SK-N-MC (cell line): ENCODE data around the gene CD38.
A peak's percentile ranks its signal among the peaks of the same experiment; 100 is the strongest.
"Not testable (repeated sequence)": the region's sequence is repeated elsewhere in the genome, so short reads cannot be mapped to it uniquely, and the experiment has no call there.

Experiments used
- DNase-seq: peaks from one replicate; pipeline ENCODE4 v3.0.0-alpha.2; 2011; ENCODE audit warnings: low read depth, low spot score
- H3K27ac ChIP-seq: fragments of 200-600 bp; sonication (generic); 2 replicates; pipeline ENCODE4 v1.5.1; 2016; ENCODE audit warnings: mixed run types
- H3K36me3 ChIP-seq: fragments of 200-600 bp; sonication (generic); 2 replicates; pipeline ENCODE4 v1.6.1; 2017; ENCODE audit warnings: antibody characterized with exemption, low read length, mixed read lengths; ENCODE audit not compliant: insufficient read depth
- H3K4me3 ChIP-seq: fragments of 200-600 bp; sonication (generic); 2 replicates; pipeline ENCODE4 v1.5.1; 2016
- H3K9ac ChIP-seq: fragments of 200-600 bp; sonication (generic); 2 replicates; pipeline ENCODE4 v1.8.0; 2017; ENCODE audit warnings: mixed run types, mixed read lengths; ENCODE audit not compliant: insufficient read length
- H3K9me3 ChIP-seq: fragments of 200-600 bp; sonication (generic); 2 replicates; pipeline ENCODE4 v1.6.1; 2017; ENCODE audit warnings: low read depth, mild to moderate bottlenecking, antibody characterized with exemption, low read length, moderate library complexity, mixed read lengths
- EZH2 ChIP-seq: fragments of 200-600 bp; sonication (generic); IDR thresholded peaks from one replicate; pipeline ENCODE4 v1.6.1; 2017; ENCODE audit warnings: antibody characterized with exemption
- FOXP2 ChIP-seq: optimal IDR thresholded peaks from 2 replicates; pipeline ENCODE3; 2011; ENCODE audit warnings: mild to moderate bottlenecking, moderate library complexity; ENCODE audit not compliant: insufficient read depth; ENCODE audit errors: extremely low read length, control extremely low read depth
- POLR2AphosphoS5 ChIP-seq: IDR thresholded peaks from 2 replicates; pipeline ENCODE4 v1.6.1; 2012; ENCODE audit warnings: mild to moderate bottlenecking, low read depth, low read length, borderline replicate concordance

CD38 gene

GRCh38 chr4:15847746-15848145 is 69.6 kb downstream of the CD38 start:
- H3K4me3 ChIP-seq, result no peak overlapping the region
- DNase-seq, result no peak
- no peaks in the 10 kb centered on the region for H3K9me3 ChIP-seq
- no peak overlapping the region for H3K9ac ChIP-seq
- H3K36me3 ChIP-seq, result no peaks in the 10 kb centered on the region
- TF ChIP-seq POLR2AphosphoS5, result no peak
- no peak for TF ChIP-seq FOXP2
- no peak for TF ChIP-seq EZH2
- H3K27ac ChIP-seq, result no peak overlapping the region

- no peak overlapping the region for H3K4me3 ChIP-seq
- H3K36me3 ChIP-seq, result no peaks in the 10 kb centered on the region
- H3K9me3 ChIP-seq, result no peaks in the 10 kb centered on the region
Measured at GRCh38 chr4:15848191-15848842, 70.2 kb downstream of the CD38 start.

GRCh38 chr4:15851969-15852368 is 73.8 kb downstream of the CD38 start:
- Histone ChIP-seq H3K4me3 (no peak overlapping the region), H3K36me3 (no peaks in the 10 kb centered on the region), H3K9ac (no peak overlapping the region), H3K9me3 (no peaks in the 10 kb centered on the region), H3K27ac (no peak overlapping the region)
- TF ChIP-seq EZH2 (no peak), FOXP2 (no peak), POLR2AphosphoS5 (no peak)
- no peak for DNase-seq

More at GRCh38 chr4:15848191-15848842, 70.2 kb downstream of the CD38 start:
- DNase-seq, result no peak
- no peak for TF ChIP-seq FOXP2
- no peak for TF ChIP-seq POLR2AphosphoS5
- no peak for TF ChIP-seq EZH2
- no peak overlapping the region for H3K27ac ChIP-seq
- H3K9ac ChIP-seq, result no peak overlapping the region

- Histone ChIP-seq H3K36me3 (no peaks in the 10 kb centered on the region), H3K9me3 (no peaks in the 10 kb centered on the region), H3K27ac (no peak overlapping the region), H3K9ac (no peak overlapping the region), H3K4me3 (no peak overlapping the region)
- no peak for DNase-seq
- TF ChIP-seq FOXP2, result no peak
- TF ChIP-seq EZH2, result no peak
- TF ChIP-seq POLR2AphosphoS5, result no peak
Measured at GRCh38 chr4:15852524-15852923, 74.4 kb downstream of the CD38 start.

GRCh38 chr4:15853345-15853744 is 75.2 kb downstream of the CD38 start:
- H3K27ac ChIP-seq, result no peak overlapping the region
- no peaks in the 10 kb centered on the region for H3K36me3 ChIP-seq
- no peak for TF ChIP-seq POLR2AphosphoS5
- no peak for TF ChIP-seq FOXP2
- TF ChIP-seq EZH2, result no peak
- DNase-seq, result no peak
- H3K9ac ChIP-seq, result no peak overlapping the region
- H3K4me3 ChIP-seq, result no peak overlapping the region
- no peaks in the 10 kb centered on the region for H3K9me3 ChIP-seq

- Histone ChIP-seq H3K9ac (no peak overlapping the region), H3K36me3 (no peaks in the 10 kb centered on the region), H3K9me3 (no peaks in the 10 kb centered on the region), H3K4me3 (no peak overlapping the region), H3K27ac (no peak overlapping the region)
- peak; percentile 72 for DNase-seq
- TF ChIP-seq POLR2AphosphoS5 (no peak; the same call in 1 of the 2 replicates), FOXP2 (no peak), EZH2 (no peak)
Measured at GRCh38 chr4:15855804-15856475, 77.8 kb downstream of the CD38 start.

GRCh38 chr4:15861198-15861597 is 83.1 kb downstream of the CD38 start:
- H3K36me3 ChIP-seq, H3K4me3 ChIP-seq, DNase-seq, H3K9me3 ChIP-seq, H3K27ac ChIP-seq, H3K9ac ChIP-seq: not testable (repeated sequence)

GRCh38 chr4:15864651-15865566 is 86.8 kb downstream of the CD38 start:
- DNase-seq, result no peak
- no peak overlapping the region for H3K4me3 ChIP-seq
- no peak overlapping the region for H3K27ac ChIP-seq
- no peak for TF ChIP-seq EZH2
- no peak for TF ChIP-seq POLR2AphosphoS5
- no peak for TF ChIP-seq FOXP2
- H3K9ac ChIP-seq, result no peak overlapping the region
- no peaks in the 10 kb centered on the region for H3K36me3 ChIP-seq
- H3K9me3 ChIP-seq, result no peaks in the 10 kb centered on the region

DNA sequence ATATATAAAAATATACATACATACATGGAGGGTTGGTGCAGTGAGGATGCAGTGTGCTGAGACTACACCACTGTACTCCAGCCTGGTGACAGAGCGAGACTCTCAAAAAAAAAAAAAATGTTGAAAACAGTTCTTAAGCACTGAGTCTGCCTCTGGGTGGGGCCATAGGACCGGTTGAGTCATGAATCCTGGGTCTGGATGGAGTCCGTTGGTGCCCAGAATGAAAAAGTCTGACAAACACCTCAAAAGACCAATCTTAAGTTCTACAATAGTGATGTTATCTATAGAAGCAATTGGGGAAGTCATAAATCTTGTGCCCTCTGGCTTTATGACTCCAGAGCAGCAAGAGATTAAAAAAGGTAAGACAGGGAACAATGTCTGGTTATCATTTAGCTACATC is 90.0 kb downstream of the CD38 start:
- Histone ChIP-seq H3K36me3 (no peaks in the 10 kb centered on the region), H3K4me3 (no peak overlapping the region), H3K9ac (no peak overlapping the region), H3K9me3 (no peaks in the 10 kb centered on the region), H3K27ac (no peak overlapping the region)
- TF ChIP-seq FOXP2 (no peak), POLR2AphosphoS5 (no peak), EZH2 (no peak)
- no peak for DNase-seq
